RWPE2 (cell line): Measurements from ENCODE around the gene OR52N2.

Experiments
- ATAC-seq: fragments of 200-7000 bp; cut with Tn5 transposase; 3 replicates; pipeline ENCODE4 v1.9.1; 2021; ENCODE audit warnings: low read depth
- DNase-seq: peaks from one replicate; pipeline ENCODE4 v3.0.0-alpha.2; 2020; ENCODE audit warnings: low spot score
- H3K27ac ChIP-seq: fragments of 450-650 bp; 2 replicates; pipeline ENCODE4 v1.5.1; 2017; ENCODE audit warnings: mild to moderate bottlenecking; ENCODE audit not compliant: poor library complexity, severe bottlenecking
- H3K27me3 ChIP-seq: fragments of 250-450 bp; sonication (Bioruptor Pico); 2 replicates; pipeline ENCODE4 v1.5.1; 2021; ENCODE audit warnings: mild to moderate bottlenecking, moderate library complexity; ENCODE audit not compliant: insufficient read depth, poor library complexity, severe bottlenecking
- H3K36me3 ChIP-seq: fragments of 250-450 bp; sonication (Bioruptor Pico); 2 replicates; pipeline ENCODE4 v1.5.1; 2020; ENCODE audit warnings: low read depth, mild to moderate bottlenecking, moderate library complexity
- H3K4me1 ChIP-seq: fragments of 250-450 bp; sonication (Bioruptor Pico); 2 replicates; pipeline ENCODE4 v1.5.1; 2021; ENCODE audit warnings: mild to moderate bottlenecking, moderate library complexity; ENCODE audit not compliant: insufficient read depth, poor library complexity, severe bottlenecking
- H3K4me3 ChIP-seq: fragments of 250-450 bp; sonication (Bioruptor Pico); 2 replicates; pipeline ENCODE4 v1.5.1; 2021; ENCODE audit warnings: mild to moderate bottlenecking, moderate library complexity; ENCODE audit not compliant: severe bottlenecking
- H3K9me3 ChIP-seq: fragments of 250-450 bp; sonication (Bioruptor Pico); 2 replicates; pipeline ENCODE4 v1.5.1; 2021; ENCODE audit warnings: mild to moderate bottlenecking, moderate library complexity; ENCODE audit not compliant: severe bottlenecking
- TF ChIP-seq, protein P1 (sequence below): fragments of 450-650 bp; IDR thresholded peaks from one replicate; pipeline ENCODE4 v1.5.1; 2017; ENCODE audit warnings: mild to moderate bottlenecking, moderate library complexity; ENCODE audit not compliant: poor library complexity, severe bottlenecking

OR52N2 gene

GRCh38 chr11:5803982-5804381 lies 4.7 kb upstream of the OR52N2 start:
- TF ChIP-seq, protein P1, sequence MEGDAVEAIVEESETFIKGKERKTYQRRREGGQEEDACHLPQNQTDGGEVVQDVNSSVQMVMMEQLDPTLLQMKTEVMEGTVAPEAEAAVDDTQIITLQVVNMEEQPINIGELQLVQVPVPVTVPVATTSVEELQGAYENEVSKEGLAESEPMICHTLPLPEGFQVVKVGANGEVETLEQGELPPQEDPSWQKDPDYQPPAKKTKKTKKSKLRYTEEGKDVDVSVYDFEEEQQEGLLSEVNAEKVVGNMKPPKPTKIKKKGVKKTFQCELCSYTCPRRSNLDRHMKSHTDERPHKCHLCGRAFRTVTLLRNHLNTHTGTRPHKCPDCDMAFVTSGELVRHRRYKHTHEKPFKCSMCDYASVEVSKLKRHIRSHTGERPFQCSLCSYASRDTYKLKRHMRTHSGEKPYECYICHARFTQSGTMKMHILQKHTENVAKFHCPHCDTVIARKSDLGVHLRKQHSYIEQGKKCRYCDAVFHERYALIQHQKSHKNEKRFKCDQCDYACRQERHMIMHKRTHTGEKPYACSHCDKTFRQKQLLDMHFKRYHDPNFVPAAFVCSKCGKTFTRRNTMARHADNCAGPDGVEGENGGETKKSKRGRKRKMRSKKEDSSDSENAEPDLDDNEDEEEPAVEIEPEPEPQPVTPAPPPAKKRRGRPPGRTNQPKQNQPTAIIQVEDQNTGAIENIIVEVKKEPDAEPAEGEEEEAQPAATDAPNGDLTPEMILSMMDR: no peak
- no peaks in the 10 kb centered on the region for H3K4me1 ChIP-seq
- DNase-seq (no peak), ATAC-seq (no peak)
- H3K27ac ChIP-seq: no peak overlapping the region
- no peak overlapping the region for H3K4me3 ChIP-seq
- no peaks in the 10 kb centered on the region for H3K36me3 ChIP-seq
- H3K9me3 ChIP-seq: no peaks in the 10 kb centered on the region
- H3K27me3 ChIP-seq: peaks cover 4% of the 10 kb centered on the region

DNA sequence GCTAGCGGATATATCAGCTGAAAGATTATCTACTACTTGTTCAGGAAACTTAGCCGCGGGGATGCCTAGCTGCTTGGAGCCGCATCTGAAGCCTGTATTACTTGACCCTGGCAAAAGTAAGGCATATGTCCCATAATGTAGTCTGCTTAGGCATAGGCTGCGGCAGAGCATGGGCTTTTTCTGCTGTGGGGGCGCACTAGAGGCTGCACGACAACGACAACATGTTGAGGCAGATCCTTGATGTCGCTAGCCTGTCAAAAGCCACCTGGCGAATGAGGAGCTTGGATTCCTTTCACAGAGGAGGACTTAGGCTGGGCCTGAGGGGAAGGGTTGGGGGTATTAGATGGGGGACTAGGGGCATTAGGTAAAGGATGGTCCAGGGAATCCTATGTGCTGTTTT lies 1.1 kb upstream of the OR52N2 start:
- TF ChIP-seq, protein P1: no peak
- Histone ChIP-seq H3K4me3 (no peak overlapping the region), H3K9me3 (no peaks in the 10 kb centered on the region), H3K36me3 (no peaks in the 10 kb centered on the region), H3K27ac (no peak overlapping the region), H3K27me3 (peaks cover 17% of the 10 kb centered on the region), H3K4me1 (no peaks in the 10 kb centered on the region)
- DNase-seq (no peak), ATAC-seq (no peak; the same call in 2 of the 3 replicates)

GRCh38 chr11:5809122-5809519 lies 397 bp downstream of the OR52N2 start:
- DNase-seq (no peak), ATAC-seq (peak; percentile 20; the same call in 1 of the 3 replicates)
- peaks cover 17% of the 10 kb centered on the region for H3K27me3 ChIP-seq
- peak overlapping the region; percentile 26 for H3K4me3 ChIP-seq
- TF ChIP-seq, protein P1: no peak
- H3K36me3 ChIP-seq: no peaks in the 10 kb centered on the region
- no peaks in the 10 kb centered on the region for H3K4me1 ChIP-seq
- no peak overlapping the region for H3K27ac ChIP-seq
- no peaks in the 10 kb centered on the region for H3K9me3 ChIP-seq

- Histone ChIP-seq H3K4me1 (no peaks in the 10 kb centered on the region), H3K27ac (no peak overlapping the region), H3K27me3 (peaks cover 17% of the 10 kb centered on the region), H3K9me3 (no peaks in the 10 kb centered on the region), H3K4me3 (no peak overlapping the region), H3K36me3 (no peaks in the 10 kb centered on the region)
- TF ChIP-seq, protein P1: no peak
- no peak for ATAC-seq
- DNase-seq: no peak
Observed at GRCh38 chr11:5809905-5810795, 1.4 kb downstream of the OR52N2 start.

GRCh38 chr11:5815534-5815933 lies 6.8 kb downstream of the OR52N2 start:
- Histone ChIP-seq H3K4me1 (no peaks in the 10 kb centered on the region), H3K27ac (no peak overlapping the region), H3K27me3 (no peaks in the 10 kb centered on the region), H3K9me3 (no peaks in the 10 kb centered on the region), H3K36me3 (no peaks in the 10 kb centered on the region), H3K4me3 (no peak overlapping the region)
- TF ChIP-seq, protein P1: no peak
- ATAC-seq: no peak
- no peak for DNase-seq
